ENCODE data around the gene PRRG3. TPM values are rescaled to one million over a fixed set of nuclear protein-coding genes. Genes with fewer than 3 reads are reported as not detected.

PRRG3 gene
- total and polyA plus RNA-seq, 9 of the 15 experiments (the other 6 are each of a cell fraction or from before 2014, with no cell fraction given) = not detected

DNA sequence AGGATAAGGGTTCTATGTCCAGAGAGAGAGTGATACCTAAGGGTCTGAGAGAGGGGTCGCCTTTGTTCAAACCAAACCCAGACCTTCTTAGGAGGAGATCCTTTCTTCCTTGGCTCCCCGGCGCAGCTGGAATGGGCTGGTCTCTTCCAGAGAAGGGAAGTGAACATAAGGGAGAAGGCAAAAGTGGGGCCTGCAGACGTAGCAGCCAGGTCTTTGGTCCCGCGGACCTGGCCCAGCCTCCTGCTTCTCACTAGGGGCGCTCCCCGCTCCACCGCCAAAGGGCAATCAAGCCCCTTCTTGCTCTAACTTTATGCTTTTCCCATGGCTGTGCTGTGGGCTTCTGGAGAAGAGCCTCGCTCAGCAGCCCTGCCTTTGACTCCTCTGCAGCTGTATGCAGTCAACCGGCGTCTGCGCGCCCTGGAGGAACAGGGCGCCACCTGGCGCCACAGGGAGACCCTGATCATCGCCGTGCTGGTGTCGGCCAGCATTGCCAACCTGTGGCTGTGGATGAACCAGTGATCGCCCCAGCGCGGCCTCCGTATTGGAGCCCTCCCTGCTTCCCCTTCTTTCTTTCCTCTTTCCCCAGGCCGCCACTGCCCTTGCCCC is 27.1 kb downstream of the PRRG3 start (continued):
- TF ChIP-seq, protein P1, sequence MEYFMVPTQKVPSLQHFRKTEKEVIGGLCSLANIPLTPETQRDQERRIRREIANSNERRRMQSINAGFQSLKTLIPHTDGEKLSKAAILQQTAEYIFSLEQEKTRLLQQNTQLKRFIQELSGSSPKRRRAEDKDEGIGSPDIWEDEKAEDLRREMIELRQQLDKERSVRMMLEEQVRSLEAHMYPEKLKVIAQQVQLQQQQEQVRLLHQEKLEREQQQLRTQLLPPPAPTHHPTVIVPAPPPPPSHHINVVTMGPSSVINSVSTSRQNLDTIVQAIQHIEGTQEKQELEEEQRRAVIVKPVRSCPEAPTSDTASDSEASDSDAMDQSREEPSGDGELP (CRISPR knock-in tag; IDR thresholded peaks at IDR 0.05; ENCODE audit: borderline replicate concordance) = 0 out of 2 replicates have a peak, but pooled peaks have one; percentile 15
- TF ChIP-seq JUND (IDR thresholded peaks at IDR 0.05; ENCODE audit: borderline replicate concordance, low read depth, low read length) = 0 out of 2 replicates have a peak, but pooled peaks have one; percentile 15
- TF ChIP-seq JUND (tag; IDR thresholded peaks at IDR 0.05; ENCODE audit: borderline replicate concordance, low read depth, low read length) = no peak
- no peak for TF ChIP-seq ZNF24 (IDR thresholded peaks at IDR 0.05)
- peak; percentile 27; the same call in 1 of the 2 replicates for TF ChIP-seq CREM (IDR thresholded peaks at IDR 0.05; ENCODE audit: low read depth)
- TF ChIP-seq ZNF354B (CRISPR knock-in tag; IDR thresholded peaks at IDR 0.05) = no peak
- TF ChIP-seq HDAC8 (tag; IDR thresholded peaks at IDR 0.05) = no peak
- TF ChIP-seq NRF1 (conservative IDR thresholded peaks at IDR 0.05 in 1 of 2, IDR thresholded peaks at IDR 0.05 in 1 of 2) = peak; percentile 58 to 67
- peak; percentile 69 for TF ChIP-seq SMC3 (conservative IDR thresholded peaks at IDR 0.05; ENCODE audit: insufficient read depth, low read depth, low read length)
- TF ChIP-seq, protein P2, sequence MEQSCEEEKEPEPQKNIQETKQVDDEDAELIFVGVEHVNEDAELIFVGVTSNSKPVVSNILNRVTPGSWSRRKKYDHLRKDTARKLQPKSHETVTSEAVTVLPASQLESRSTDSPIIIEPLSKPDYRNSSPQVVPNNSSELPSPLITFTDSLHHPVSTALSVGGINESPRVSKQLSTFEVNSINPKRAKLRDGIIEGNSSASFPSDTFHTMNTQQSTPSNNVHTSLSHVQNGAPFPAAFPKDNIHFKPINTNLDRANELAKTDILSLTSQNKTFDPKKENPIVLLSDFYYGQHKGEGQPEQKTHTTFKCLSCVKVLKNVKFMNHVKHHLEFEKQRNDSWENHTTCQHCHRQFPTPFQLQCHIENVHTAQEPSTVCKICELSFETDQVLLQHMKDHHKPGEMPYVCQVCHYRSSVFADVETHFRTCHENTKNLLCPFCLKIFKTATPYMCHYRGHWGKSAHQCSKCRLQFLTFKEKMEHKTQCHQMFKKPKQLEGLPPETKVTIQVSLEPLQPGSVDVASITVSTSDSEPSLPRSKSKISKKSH (CRISPR knock-in tag; IDR thresholded peaks at IDR 0.05) = no peak
- TF ChIP-seq, protein P3, sequence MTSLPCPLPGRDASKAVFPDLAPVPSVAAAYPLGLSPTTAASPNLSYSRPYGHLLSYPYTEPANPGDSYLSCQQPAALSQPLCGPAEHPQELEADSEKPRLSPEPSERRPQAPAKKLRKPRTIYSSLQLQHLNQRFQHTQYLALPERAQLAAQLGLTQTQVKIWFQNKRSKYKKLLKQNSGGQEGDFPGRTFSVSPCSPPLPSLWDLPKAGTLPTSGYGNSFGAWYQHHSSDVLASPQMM (CRISPR knock-in tag; IDR thresholded peaks at IDR 0.05) = no peak
- TF ChIP-seq RBBP5 (IDR thresholded peaks at IDR 0.05; ENCODE audit: borderline replicate concordance, insufficient read depth, low read length, poor library complexity, severe bottlenecking) = no peak
- TF ChIP-seq GATAD2B (IDR thresholded peaks at IDR 0.05; ENCODE audit: borderline replicate concordance) = no peak
- no peak for TF ChIP-seq CBFA2T2 (conservative IDR thresholded peaks at IDR 0.05)
- TF ChIP-seq, protein P4, sequence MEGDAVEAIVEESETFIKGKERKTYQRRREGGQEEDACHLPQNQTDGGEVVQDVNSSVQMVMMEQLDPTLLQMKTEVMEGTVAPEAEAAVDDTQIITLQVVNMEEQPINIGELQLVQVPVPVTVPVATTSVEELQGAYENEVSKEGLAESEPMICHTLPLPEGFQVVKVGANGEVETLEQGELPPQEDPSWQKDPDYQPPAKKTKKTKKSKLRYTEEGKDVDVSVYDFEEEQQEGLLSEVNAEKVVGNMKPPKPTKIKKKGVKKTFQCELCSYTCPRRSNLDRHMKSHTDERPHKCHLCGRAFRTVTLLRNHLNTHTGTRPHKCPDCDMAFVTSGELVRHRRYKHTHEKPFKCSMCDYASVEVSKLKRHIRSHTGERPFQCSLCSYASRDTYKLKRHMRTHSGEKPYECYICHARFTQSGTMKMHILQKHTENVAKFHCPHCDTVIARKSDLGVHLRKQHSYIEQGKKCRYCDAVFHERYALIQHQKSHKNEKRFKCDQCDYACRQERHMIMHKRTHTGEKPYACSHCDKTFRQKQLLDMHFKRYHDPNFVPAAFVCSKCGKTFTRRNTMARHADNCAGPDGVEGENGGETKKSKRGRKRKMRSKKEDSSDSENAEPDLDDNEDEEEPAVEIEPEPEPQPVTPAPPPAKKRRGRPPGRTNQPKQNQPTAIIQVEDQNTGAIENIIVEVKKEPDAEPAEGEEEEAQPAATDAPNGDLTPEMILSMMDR (IDR thresholded peaks at IDR 0.05 in 2 of 3, conservative IDR thresholded peaks at IDR 0.05 in 1 of 3; ENCODE audit: insufficient read depth in 2 of 3, low read depth in 1 of 3, low read length in 3 of 3) = peak; percentile 74 to 81 (median 74)
- TF ChIP-seq POLR2B (IDR thresholded peaks at IDR 0.05; ENCODE audit: low read depth, partially characterized antibody) = no peak
- TF ChIP-seq L3MBTL2 (IDR thresholded peaks at IDR 0.05) = 0 out of 2 replicates have a peak, but pooled peaks have one; percentile 22
- TF ChIP-seq, protein P5, sequence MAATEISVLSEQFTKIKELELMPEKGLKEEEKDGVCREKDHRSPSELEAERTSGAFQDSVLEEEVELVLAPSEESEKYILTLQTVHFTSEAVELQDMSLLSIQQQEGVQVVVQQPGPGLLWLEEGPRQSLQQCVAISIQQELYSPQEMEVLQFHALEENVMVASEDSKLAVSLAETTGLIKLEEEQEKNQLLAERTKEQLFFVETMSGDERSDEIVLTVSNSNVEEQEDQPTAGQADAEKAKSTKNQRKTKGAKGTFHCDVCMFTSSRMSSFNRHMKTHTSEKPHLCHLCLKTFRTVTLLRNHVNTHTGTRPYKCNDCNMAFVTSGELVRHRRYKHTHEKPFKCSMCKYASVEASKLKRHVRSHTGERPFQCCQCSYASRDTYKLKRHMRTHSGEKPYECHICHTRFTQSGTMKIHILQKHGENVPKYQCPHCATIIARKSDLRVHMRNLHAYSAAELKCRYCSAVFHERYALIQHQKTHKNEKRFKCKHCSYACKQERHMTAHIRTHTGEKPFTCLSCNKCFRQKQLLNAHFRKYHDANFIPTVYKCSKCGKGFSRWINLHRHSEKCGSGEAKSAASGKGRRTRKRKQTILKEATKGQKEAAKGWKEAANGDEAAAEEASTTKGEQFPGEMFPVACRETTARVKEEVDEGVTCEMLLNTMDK (IDR thresholded peaks at IDR 0.05; ENCODE audit: borderline replicate concordance, insufficient read depth, low read depth, low read length, poor library complexity, severe bottlenecking) = peak; percentile 75
- TF ChIP-seq PHB (CRISPR knock-in tag; IDR thresholded peaks at IDR 0.05) = no peak
- TF ChIP-seq CTBP1 (IDR thresholded peaks at IDR 0.05; ENCODE audit: borderline replicate concordance) = no peak
- no peak for TF ChIP-seq PTRF (tag; IDR thresholded peaks at IDR 0.05)
- TF ChIP-seq ZZZ3 (IDR thresholded peaks at IDR 0.05) = no peak

Measured in K562 (cell line).